HepG2 (cell line): ENCODE measurements around the gene PPP6R2. TPM values are rescaled to one million over a fixed set of nuclear protein-coding genes. Genes with fewer than 3 reads are reported as not detected.

ENCODE experiments used
- ARNT2 ChIP-seq: sonication (generic); formaldehyde crosslinking; IDR thresholded peaks from 2 replicates; pipeline ENCODE4 v1.8.0; 2022; ENCODE audit warnings: mild to moderate bottlenecking, low read depth, missing genetic modification reagents, moderate library complexity
- BHLHE40 ChIP-seq: IDR thresholded peaks from 2 replicates; pipeline ENCODE4 v1.6.1; 2011; ENCODE audit warnings: low read length, improper control_type of control experiment
- BRD4 ChIP-seq: sonication (generic); formaldehyde crosslinking; IDR thresholded peaks from 2 replicates; pipeline ENCODE4 v1.4.0; 2020; ENCODE audit warnings: missing genetic modification reagents
- CEBPG ChIP-seq: IDR thresholded peaks from 2 replicates; pipeline ENCODE4 v1.6.1; 2016
- CREB3 ChIP-seq: sonication (generic); formaldehyde crosslinking; IDR thresholded peaks from 2 replicates; pipeline ENCODE4 v1.5.0; 2020; ENCODE audit warnings: missing genetic modification reagents
- EZH2 ChIP-seq: conservative IDR thresholded peaks from 2 replicates; pipeline ENCODE4 v1.6.1; 2012; ENCODE audit warnings: mild to moderate bottlenecking, low read depth, low read length, moderate library complexity
- HNRNPL ChIP-seq: fragments of 200-400 bp; formaldehyde crosslinking; IDR thresholded peaks from 2 replicates; pipeline ENCODE4 v1.6.1; 2017; ENCODE audit warnings: mild to moderate bottlenecking, low read depth, low read length
- KLF13 ChIP-seq: sonication (generic); formaldehyde crosslinking; IDR thresholded peaks from 2 replicates; pipeline ENCODE4 v1.4.0; 2020; ENCODE audit warnings: mild to moderate bottlenecking, missing genetic modification reagents
- MED13 ChIP-seq: sonication (generic); formaldehyde crosslinking; IDR thresholded peaks from 2 replicates; pipeline ENCODE4 v1.5.0; 2020; ENCODE audit warnings: missing genetic modification reagents
- MXD1 ChIP-seq: sonication (generic); formaldehyde crosslinking; IDR thresholded peaks from 2 replicates; pipeline ENCODE4 v1.4.0; 2020; ENCODE audit warnings: mild to moderate bottlenecking, missing genetic modification reagents
- PAXIP1 ChIP-seq: sonication (generic); formaldehyde crosslinking; conservative IDR thresholded peaks from 2 replicates; pipeline ENCODE4 v1.4.0; 2020; ENCODE audit warnings: mild to moderate bottlenecking, missing genetic modification reagents, moderate library complexity
- POGK ChIP-seq: sonication (generic); formaldehyde crosslinking; conservative IDR thresholded peaks from 2 replicates; pipeline ENCODE4 v1.8.0; 2022; ENCODE audit warnings: mild to moderate bottlenecking, moderate library complexity, missing genetic modification reagents
- TFDP1 ChIP-seq: IDR thresholded peaks from 2 replicates; pipeline ENCODE4 v1.6.1; 2016; ENCODE audit warnings: missing compliant biosample characterization, missing genetic modification reagents, borderline replicate concordance
- XRCC5 ChIP-seq: fragments of 200-400 bp; formaldehyde crosslinking; optimal IDR thresholded peaks from 2 replicates; pipeline ENCODE3; 2017; ENCODE audit warnings: mild to moderate bottlenecking, low read length
- ZNF512 ChIP-seq: sonication (generic); formaldehyde crosslinking; IDR thresholded peaks from 2 replicates; pipeline ENCODE4 v1.4.0; 2020; ENCODE audit warnings: mild to moderate bottlenecking, missing genetic modification reagents
- ZNF552 ChIP-seq: sonication (generic); formaldehyde crosslinking; IDR thresholded peaks from 2 replicates; pipeline ENCODE4 v1.9.0; 2022; ENCODE audit warnings: missing genetic modification reagents, mild to moderate bottlenecking, borderline replicate concordance
- ZSCAN5A ChIP-seq: sonication (generic); formaldehyde crosslinking; IDR thresholded peaks from 2 replicates; pipeline ENCODE4 v1.8.0; 2022; ENCODE audit warnings: mild to moderate bottlenecking, missing genetic modification reagents, borderline replicate concordance
- polyA plus RNA-seq, 8 experiments: library from polyadenylated mRNA; depleted of rRNA in 3 of 8; stranded (reverse) in 7 of 8; unstranded in 1 of 8; fragments of >200 nt; fragmentation: Illumina TruSeq in 4 of 8; extraction: Trizol in 4 of 8; gene quantifications; 2 replicates each; pipeline versions ENCODE4 v1.2.1 to v1.2.3, GENCODE V29; 2011 to 2016; ENCODE audit warnings: low read depth in 4 of 8, missing spikeins in 1 of 8, mixed read lengths in 1 of 8; ENCODE audit not compliant: insufficient read depth in 1 of 8
- total RNA-seq, 5 experiments: library from RNA; depleted of rRNA; stranded (reverse); fragments of >200 nt; fragmentation: Illumina TruSeq; extraction: Trizol; gene quantifications; 2 replicates each; pipeline ENCODE4 v1.2.3, GENCODE V29; 2016; ENCODE audit warnings: low read depth in 1 of 5

Gene PPP6R2
- total and polyA plus RNA-seq, 2 of the 13 experiments (the other 11 are each of a cell fraction or from before 2014, with no cell fraction given): 55.0 to 102 TPM

- TF ChIP-seq POGK (CRISPR knock-in tag): peak; percentile 93
- peak; percentile 97 for TF ChIP-seq BRD4 (CRISPR knock-in tag)
- TF ChIP-seq ZNF512 (CRISPR knock-in tag): no peak
- peak; percentile 73 for TF ChIP-seq XRCC5
- TF ChIP-seq EZH2: no peak
- peak; percentile 91 for TF ChIP-seq PAXIP1
- TF ChIP-seq ZSCAN5A (CRISPR knock-in tag): no peak
- peak; percentile 85 for TF ChIP-seq MED13 (CRISPR knock-in tag)
- 0 out of 2 replicates have a peak, but pooled peaks have one; percentile 19 for TF ChIP-seq ZNF552
- no peak for TF ChIP-seq CREB3 (CRISPR knock-in tag)
- 0 out of 2 replicates have a peak, but pooled peaks have one; percentile 9 for TF ChIP-seq MXD1
- TF ChIP-seq TFDP1 (CRISPR knock-in tag): peak; percentile 81; the same call in 1 of the 2 replicates
- TF ChIP-seq HNRNPL: peak; percentile 100
- TF ChIP-seq KLF13 (CRISPR knock-in tag): no peak
- peak; percentile 27; the same call in 1 of the 2 replicates for TF ChIP-seq CEBPG
- peak; percentile 87 for TF ChIP-seq ARNT2 (CRISPR knock-in tag)
- TF ChIP-seq BHLHE40: peak; percentile 75
These were observed 49.4 kb upstream of the PPP6R2 start (continued) for GRCh38 chr22:50293441-50294318.
